Thyroid gland (tissue), 4 donors: ENCODE results near the gene TBC1D22A. TPM values are rescaled to one million over a fixed set of nuclear protein-coding genes. Genes with fewer than 3 reads are reported as not detected.
A peak's percentile ranks its signal among the peaks of the same experiment; 100 is the strongest.

Experiments used
- DNase-seq, 2 donors: peaks; one replicate each; pipeline ENCODE4 v3.0.0-alpha.2; 2019
- H3K27ac ChIP-seq, 3 donors: fragments of 200-600 bp; sonication (generic); 1 replicate in 2 of 3; 2 replicates in 1 of 3; pipeline ENCODE4 v1.5.1; 2016 to 2019; ENCODE audit warnings: mild to moderate bottlenecking in 1 of 3, moderate library complexity in 1 of 3
- H3K27me3 ChIP-seq: fragments of 200-600 bp; sonication (generic); one replicate; pipeline ENCODE4 v1.5.1; 2019
- H3K36me3 ChIP-seq, 2 donors: fragments of 200-600 bp; sonication (generic); one replicate each; pipeline ENCODE4 v1.5.1; 2016 to 2019
- H3K4me1 ChIP-seq, 2 donors: fragments of 200-600 bp; sonication (generic); one replicate each; pipeline ENCODE4 v1.5.1; 2017 to 2019
- H3K4me3 ChIP-seq, 3 donors: fragments of 200-600 bp; sonication (generic); replicated peaks in 1 of 3; 1 replicate in 2 of 3; 2 replicates in 1 of 3; pipeline ENCODE4 v1.5.1; 2016; ENCODE audit warnings: mild to moderate bottlenecking in 1 of 3
- H3K9me3 ChIP-seq: fragments of 200-600 bp; sonication (generic); one replicate; pipeline ENCODE4 v1.5.1; 2017
- CTCF ChIP-seq, 6 experiments: fragments of 200-600 bp in 3 of 6; fragments of 450-650 bp in 3 of 6; sonication (generic) in 3 of 6; IDR thresholded peaks; one replicate each; pipeline ENCODE4 v1.5.1; 2016 to 2019; ENCODE audit warnings: antibody characterized with exemption in 6 of 6, mild to moderate bottlenecking in 2 of 6, inconsistent platforms in 1 of 6, moderate library complexity in 1 of 6
- POLR2A ChIP-seq, 2 donors: fragments of 450-650 bp; IDR thresholded peaks; one replicate each; pipeline ENCODE4 v1.6.1; 2017; ENCODE audit warnings: antibody characterized with exemption in 2 of 2, mild to moderate bottlenecking in 2 of 2, moderate library complexity in 1 of 2
- WGBS, 2 donors: methylation state at CpG; one replicate each; pipeline ENCODE4 v1.1.5; 2017; 5-methylcytosine and 5-hydroxymethylcytosine counted together
- intact Hi-C: fragments of 100-400 bp; cut with DNase I; formaldehyde crosslinking; loops from one replicate; pipeline ENCODE4 v1.15.1; 2023
- total RNA-seq, 4 donors: library from RNA; depleted of rRNA; stranded (reverse); fragments of >200 nt; gene quantifications; one replicate each; pipeline ENCODE4 v1.2.3, GENCODE V29; 2016

TBC1D22A gene
- 10 to 100 TPM; 26.7 to 34.6 (median 33.2) TPM for total RNA-seq

GRCh38 chr22:46762238-46763050, at the start of gene TBC1D22A:
Gene TBC1D22A, plus strand, starts transcription at chr22:46762650. Its CDS starts 137 bp downstream, at chr22:46762787.
- H3K9me3 ChIP-seq = no peaks in the 10 kb centered on the region
- 1% methylated on average over 36 to 46 of the region's 66 CpGs for WGBS, 2 donors
- intact Hi-C loops = no loop called here
- peak within 1 kb of the TSS; percentile 77 to 97 (median 94) for H3K27ac ChIP-seq
- TF ChIP-seq CTCF (IDR thresholded peaks at IDR 0.05) (peak in 1 of 6 experiments; percentile 24), POLR2A (IDR thresholded peaks at IDR 0.05) (peak; percentile 80 to 98)
- peak; percentile 93 to 95 for DNase-seq
- H3K4me3 ChIP-seq = peak within 1 kb of the TSS; percentile 73 to 79 (median 75)
- no peaks in the 10 kb centered on the region for H3K27me3 ChIP-seq
- no peaks in the 10 kb centered on the region for H3K36me3 ChIP-seq
- H3K4me1 ChIP-seq = peaks cover 33 to 37% of the 10 kb centered on the region in 2 donors

- Histone ChIP-seq H3K36me3 (peaks cover 45 to 57% of the 10 kb centered on the region in 2 donors), H3K9me3 (no peaks in the 10 kb centered on the region), H3K4me3 (no peak overlapping the region), H3K27ac (no peak overlapping the region), H3K4me1 (peaks cover 0 to 9% of the 10 kb centered on the region in 2 donors), H3K27me3 (no peaks in the 10 kb centered on the region)
- 72 to 74% methylated on average over 4 of the region's 4 CpGs for WGBS, 2 donors
- no peak for TF ChIP-seq CTCF (IDR thresholded peaks at IDR 0.05)
- no peak for TF ChIP-seq POLR2A (IDR thresholded peaks at IDR 0.05)
- intact Hi-C loops = no loop called here
- DNase-seq = no peak
Observed at GRCh38 chr22:46714550-46714949, 47.9 kb upstream of the TBC1D22A start.

- Histone ChIP-seq H3K27ac (no peak overlapping the region), H3K9me3 (no peaks in the 10 kb centered on the region), H3K36me3 (peaks cover 27 to 38% of the 10 kb centered on the region in 2 donors), H3K27me3 (no peaks in the 10 kb centered on the region), H3K4me3 (no peak overlapping the region), H3K4me1 (no peaks in the 10 kb centered on the region)
- TF ChIP-seq CTCF (IDR thresholded peaks at IDR 0.05) (no peak), POLR2A (IDR thresholded peaks at IDR 0.05) (no peak)
- WGBS, 2 donors = 94 to 98% methylated on average over 11 of the region's 11 CpGs
- no peak for DNase-seq
- intact Hi-C loops = no loop called here
Observed at GRCh38 chr22:46719921-46720320, 42.5 kb upstream of the TBC1D22A start.

GRCh38 chr22:46721501-46722085, 40.9 kb upstream of the TBC1D22A start:
- no peaks in the 10 kb centered on the region for H3K27me3 ChIP-seq
- H3K27ac ChIP-seq = no peak overlapping the region
- TF ChIP-seq CTCF (IDR thresholded peaks at IDR 0.05) = no peak
- TF ChIP-seq POLR2A (IDR thresholded peaks at IDR 0.05) = no peak
- no peak overlapping the region for H3K4me3 ChIP-seq
- H3K4me1 ChIP-seq = peaks cover 0 to 5% of the 10 kb centered on the region in 2 donors
- WGBS, 2 donors = 92% methylated on average over 16 of the region's 16 CpGs
- intact Hi-C loops = no loop called here
- H3K36me3 ChIP-seq = peaks cover 27% of the 10 kb centered on the region in 2 donors
- no peak for DNase-seq
- H3K9me3 ChIP-seq = no peaks in the 10 kb centered on the region

GRCh38 chr22:46723882-46724281, 38.6 kb upstream of the TBC1D22A start:
- Histone ChIP-seq H3K4me1 (peaks cover 0 to 13% of the 10 kb centered on the region in 2 donors), H3K27me3 (no peaks in the 10 kb centered on the region), H3K9me3 (no peaks in the 10 kb centered on the region), H3K4me3 (no peak overlapping the region), H3K27ac (no peak overlapping the region), H3K36me3 (peaks cover 14 to 15% of the 10 kb centered on the region in 2 donors)
- TF ChIP-seq POLR2A (IDR thresholded peaks at IDR 0.05) (no peak), CTCF (IDR thresholded peaks at IDR 0.05) (no peak)
- DNase-seq = no peak
- WGBS, 2 donors = 91 to 96% methylated on average over 9 of the region's 9 CpGs
- intact Hi-C loops = no loop called here
